T-helper 17 cell (primary cell): Measurements from ENCODE around the gene MAPKAPK5. TPM values are rescaled to one million over a fixed set of nuclear protein-coding genes. Genes with fewer than 3 reads are reported as not detected.
"Not testable (repeated sequence)": the region's sequence is repeated elsewhere in the genome, so short reads cannot be mapped to it uniquely, and the experiment has no call there.

ENCODE experiments used
- ATAC-seq: fragments of 150-1000 bp; cut with Tn5 transposase; 2 replicates; pipeline ENCODE4 v1.10.0; 2021; ENCODE audit warnings: mild to moderate bottlenecking, moderate library complexity
- DNase-seq, 3 donors: peaks; one replicate each; pipeline versions ENCODE4 v3.0.0 to v3.0.0-alpha.2; 2020 to 2021
- H3K9me3 ChIP-seq: one replicate; pipeline ENCODE4 v1.7.0; 2013; ENCODE audit warnings: low read length, mild to moderate bottlenecking; ENCODE audit not compliant: control insufficient read depth, poor library complexity, severe bottlenecking
- H3K27ac Mint-ChIP-seq: one replicate; pipeline ENCODE4 v1.8.0; 2022; ENCODE audit warnings: mild to moderate bottlenecking, moderate library complexity, mixed read lengths
- H3K27me3 Mint-ChIP-seq: one replicate; pipeline ENCODE4 v1.8.0; 2022; ENCODE audit warnings: mixed read lengths
- H3K36me3 Mint-ChIP-seq: one replicate; pipeline ENCODE4 v1.8.0; 2022; ENCODE audit warnings: low read depth, mixed read lengths
- H3K4me1 Mint-ChIP-seq: one replicate; pipeline ENCODE4 v1.8.0; 2022; ENCODE audit warnings: mild to moderate bottlenecking, mixed read lengths
- H3K4me3 Mint-ChIP-seq: one replicate; pipeline ENCODE4 v1.8.0; 2022; ENCODE audit warnings: mild to moderate bottlenecking, moderate library complexity, mixed read lengths
- total RNA-seq, 4 donors: library from RNA in 2 of 4; stranded (reverse) in 2 of 4; gene quantifications; one replicate each; pipeline ENCODE4 v1.2.3 and lab custom pipeline; 2022 to 2026

Gene MAPKAPK5
- total RNA-seq, 2 donors from 2014 or later = 59.8 to 63.7 TPM

- no peak overlapping the region for H3K27ac Mint-ChIP-seq
- no peaks in the 10 kb centered on the region for H3K36me3 Mint-ChIP-seq
- H3K4me3 Mint-ChIP-seq = no peak overlapping the region
- peaks cover 3% of the 10 kb centered on the region for H3K4me1 Mint-ChIP-seq
- no peaks in the 10 kb centered on the region for H3K9me3 ChIP-seq
- H3K27me3 Mint-ChIP-seq = no peaks in the 10 kb centered on the region
- ATAC-seq = no peak
- DNase-seq = no peak
These were observed 85.3 kb downstream of the MAPKAPK5 start for GRCh38 chr12:111927346-111927745.

GRCh38 chr12:111932241-111932640 is 90.2 kb downstream of the MAPKAPK5 start:
- H3K27ac Mint-ChIP-seq = no peak overlapping the region
- no peaks in the 10 kb centered on the region for H3K4me1 Mint-ChIP-seq
- H3K36me3 Mint-ChIP-seq = no peaks in the 10 kb centered on the region
- H3K9me3 ChIP-seq = no peaks in the 10 kb centered on the region
- ATAC-seq (no peak), DNase-seq (no peak)
- no peaks in the 10 kb centered on the region for H3K27me3 Mint-ChIP-seq
- no peak overlapping the region for H3K4me3 Mint-ChIP-seq

- no peaks in the 10 kb centered on the region for H3K4me1 Mint-ChIP-seq
- no peak overlapping the region for H3K27ac Mint-ChIP-seq
- ATAC-seq (no peak), DNase-seq (no peak)
- no peaks in the 10 kb centered on the region for H3K36me3 Mint-ChIP-seq
- no peak overlapping the region for H3K4me3 Mint-ChIP-seq
- no peaks in the 10 kb centered on the region for H3K9me3 ChIP-seq
- H3K27me3 Mint-ChIP-seq = no peaks in the 10 kb centered on the region
These were observed 94.8 kb downstream of the MAPKAPK5 start for GRCh38 chr12:111936869-111937268.

- no peak overlapping the region for H3K4me3 Mint-ChIP-seq
- H3K4me1 Mint-ChIP-seq = no peaks in the 10 kb centered on the region
- no peaks in the 10 kb centered on the region for H3K9me3 ChIP-seq
- DNase-seq (no peak), ATAC-seq (no peak)
- H3K27me3 Mint-ChIP-seq = no peaks in the 10 kb centered on the region
- no peak overlapping the region for H3K27ac Mint-ChIP-seq
- no peaks in the 10 kb centered on the region for H3K36me3 Mint-ChIP-seq
These were observed 95.4 kb downstream of the MAPKAPK5 start for GRCh38 chr12:111937429-111937828.

GRCh38 chr12:111942557-111942956 is 100.5 kb downstream of the MAPKAPK5 start:
- peak overlapping the region; percentile 8 for H3K27ac Mint-ChIP-seq
- H3K27me3 Mint-ChIP-seq = no peaks in the 10 kb centered on the region

GRCh38 chr12:111943929-111944328 is 101.9 kb downstream of the MAPKAPK5 start:
- no peak overlapping the region for H3K4me3 Mint-ChIP-seq
- DNase-seq (no peak), ATAC-seq (no peak)
- peaks cover 5% of the 10 kb centered on the region for H3K4me1 Mint-ChIP-seq
- no peaks in the 10 kb centered on the region for H3K27me3 Mint-ChIP-seq
- H3K36me3 Mint-ChIP-seq = no peaks in the 10 kb centered on the region
- H3K9me3 ChIP-seq = no peaks in the 10 kb centered on the region
- no peak overlapping the region for H3K27ac Mint-ChIP-seq

More at GRCh38 chr12:111942557-111942956, 100.5 kb downstream of the MAPKAPK5 start:
- H3K4me1 Mint-ChIP-seq = peaks cover 2% of the 10 kb centered on the region
- no peak for DNase-seq
- no peak overlapping the region for H3K4me3 Mint-ChIP-seq
- no peak for ATAC-seq
- no peaks in the 10 kb centered on the region for H3K9me3 ChIP-seq
- no peaks in the 10 kb centered on the region for H3K36me3 Mint-ChIP-seq

- H3K27me3 Mint-ChIP-seq, H3K36me3 Mint-ChIP-seq, H3K9me3 ChIP-seq, DNase-seq: not testable (repeated sequence)
- peaks cover 30% of the 10 kb centered on the region for H3K4me1 Mint-ChIP-seq
- peak; percentile 86 for ATAC-seq
- H3K27ac Mint-ChIP-seq = peak overlapping the region; percentile 83
- peak overlapping the region; percentile 5 for H3K4me3 Mint-ChIP-seq
These were observed 109.1 kb downstream of the MAPKAPK5 start for GRCh38 chr12:111950961-111951676.

Other genes with a start within 250 kb of the MAPKAPK5 start
- 10 to 100 TPM; 47.6 to 48.8 TPM for gene ATXN2, start 242.9 kb upstream of the MAPKAPK5 start, total RNA-seq
- gene BRAP, start 156.3 kb upstream of the MAPKAPK5 start, total RNA-seq = 10 to 100 TPM; 18.1 to 24.3 TPM
- 10 to 100 TPM; 25.1 to 27.9 TPM for gene ACAD10, start 156.2 kb upstream of the MAPKAPK5 start, total RNA-seq
- 1 to 10 TPM; 1.9 to 3.4 TPM for gene ALDH2, start 75.3 kb upstream of the MAPKAPK5 start, total RNA-seq
- 10 to 100 TPM; 22.4 to 28.4 TPM for gene TMEM116, start 170.9 kb downstream of the MAPKAPK5 start, total RNA-seq
- gene ERP29, start 171.2 kb downstream of the MAPKAPK5 start, total RNA-seq = 100 to 1,000 TPM; 104 to 124 TPM